ENCODE data around the gene FOXN4.

FOXN4 gene

DNA sequence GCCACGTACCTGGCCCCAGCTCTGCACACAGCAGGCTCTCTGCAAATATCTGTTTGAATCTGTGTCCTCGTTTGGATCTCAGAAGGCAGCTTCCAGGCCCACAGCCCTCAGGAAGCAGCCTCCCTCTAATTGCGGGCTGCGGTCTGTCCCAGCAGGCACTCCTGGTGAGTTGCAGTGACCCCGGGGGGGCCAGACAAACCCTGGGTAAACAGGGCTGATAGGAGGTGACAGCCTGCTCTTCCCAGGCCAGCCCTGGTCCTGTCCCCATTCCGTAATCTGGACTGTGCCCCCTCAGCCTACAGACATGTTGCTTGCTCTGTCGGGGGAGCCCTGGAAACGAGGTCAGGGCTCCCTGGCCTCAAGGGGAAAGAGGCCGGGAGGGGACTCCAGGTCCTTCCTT, 2.0 kb downstream of the FOXN4 start:
- no peak for DNase-seq (ENCODE audit: low spot score)

DNA sequence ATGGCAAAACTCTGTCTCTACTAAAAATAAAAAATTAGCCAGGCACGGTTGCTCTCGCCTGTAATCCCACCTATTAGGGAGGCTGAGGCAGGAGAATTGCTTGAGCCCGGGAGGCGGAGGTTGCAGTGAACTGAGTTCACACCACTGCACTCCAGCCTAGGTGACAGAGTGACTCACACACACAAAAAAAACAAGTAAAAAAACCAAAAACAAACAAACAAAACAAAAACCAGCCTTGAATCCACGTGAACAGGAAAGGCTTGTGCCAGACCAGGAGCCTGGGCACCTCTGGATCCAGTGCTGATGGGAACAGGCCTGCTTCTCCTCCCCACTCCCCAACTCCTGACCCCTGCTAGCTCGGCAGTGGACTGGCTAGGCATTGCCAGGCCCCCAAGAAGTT, 3.5 kb downstream of the FOXN4 start:
- no peak for DNase-seq (ENCODE audit: low spot score)

DNA sequence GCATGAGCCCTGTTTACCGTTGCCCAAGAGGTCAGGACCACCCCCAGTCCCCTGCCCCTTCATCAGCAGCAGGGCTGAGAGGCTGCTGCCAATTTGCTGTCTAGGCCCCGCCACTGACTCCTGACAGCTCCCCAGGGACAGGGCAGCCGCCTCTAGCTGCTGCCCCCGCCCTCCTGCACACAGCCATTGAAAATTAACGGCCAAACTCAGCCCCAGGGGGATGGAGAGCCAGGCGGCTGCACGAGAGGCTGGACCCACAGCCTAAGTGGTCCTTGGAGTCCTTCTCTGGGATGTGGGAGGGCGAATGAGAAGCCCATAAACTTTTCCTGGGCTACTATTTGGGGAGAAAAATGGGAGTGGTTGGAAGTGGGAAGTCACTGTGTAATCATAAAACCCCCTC, 4.6 kb downstream of the FOXN4 start:
- DNase-seq (ENCODE audit: low spot score): no peak

DNA sequence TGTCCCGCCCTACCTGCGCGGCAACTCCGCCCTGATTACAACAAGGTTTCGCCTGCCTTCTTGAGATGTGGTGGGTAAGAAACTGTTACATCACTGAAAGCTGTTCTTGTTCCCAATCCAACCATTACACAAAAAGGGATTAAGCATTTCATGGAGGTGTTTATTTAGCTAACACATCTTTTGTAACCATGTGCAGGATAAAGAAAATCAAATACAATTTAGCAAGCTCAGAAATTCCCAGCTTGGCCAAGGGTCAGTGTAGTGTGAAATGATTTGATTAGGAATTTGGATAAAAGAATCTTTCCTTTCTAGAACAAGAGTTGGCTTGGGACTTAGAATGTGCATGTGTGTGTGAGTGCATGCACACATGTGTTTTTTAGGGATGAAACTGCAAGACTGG, 6.3 kb downstream of the FOXN4 start:
- no peak for DNase-seq (ENCODE audit: low spot score)

DNA sequence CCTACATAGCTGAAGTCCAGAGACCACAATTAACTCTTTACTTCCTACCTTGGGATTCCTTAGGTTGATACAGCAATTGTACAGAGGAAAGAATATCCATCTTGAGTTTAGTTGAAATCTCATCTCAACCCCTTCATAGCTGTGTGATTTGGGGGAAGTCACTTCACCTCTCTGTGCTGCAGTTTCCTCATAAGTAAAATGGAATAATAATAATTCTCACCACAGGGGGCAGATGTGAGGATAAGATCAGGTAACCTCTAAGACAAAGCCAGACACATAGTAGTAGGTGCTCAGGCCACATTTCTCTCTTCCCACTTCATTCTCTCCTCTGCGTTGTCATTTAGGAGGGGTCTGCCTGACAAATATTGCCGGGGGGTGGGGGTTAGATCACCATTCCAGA, 6.7 kb downstream of the FOXN4 start:
- DNase-seq (ENCODE audit: low spot score): no peak

DNA sequence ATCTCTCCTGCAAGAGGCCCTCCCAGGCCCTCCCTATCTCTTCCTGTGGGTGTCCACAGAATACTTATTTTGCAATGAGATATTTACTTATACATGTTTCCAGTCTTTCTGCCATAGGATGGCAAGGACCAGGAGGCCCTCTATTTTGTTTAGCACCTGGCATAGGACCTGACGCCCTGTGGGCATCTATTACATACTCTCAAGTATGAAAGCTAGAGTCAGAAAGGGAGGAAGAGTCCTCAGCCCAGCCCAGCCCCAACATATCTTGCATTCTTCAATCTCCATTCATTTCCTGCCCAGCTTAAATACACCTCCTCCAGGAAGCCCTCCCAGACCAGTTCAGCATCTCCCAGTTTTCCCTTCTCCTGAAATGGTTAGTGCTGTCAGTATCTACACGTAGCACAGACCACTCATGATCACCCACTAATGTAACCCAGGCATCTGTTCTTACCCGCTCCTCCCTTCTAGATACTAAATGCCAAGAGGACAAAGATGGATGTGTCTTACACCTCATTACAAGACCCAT, 7.4 kb downstream of the FOXN4 start:
- no peak for DNase-seq (ENCODE audit: low spot score)

DNA sequence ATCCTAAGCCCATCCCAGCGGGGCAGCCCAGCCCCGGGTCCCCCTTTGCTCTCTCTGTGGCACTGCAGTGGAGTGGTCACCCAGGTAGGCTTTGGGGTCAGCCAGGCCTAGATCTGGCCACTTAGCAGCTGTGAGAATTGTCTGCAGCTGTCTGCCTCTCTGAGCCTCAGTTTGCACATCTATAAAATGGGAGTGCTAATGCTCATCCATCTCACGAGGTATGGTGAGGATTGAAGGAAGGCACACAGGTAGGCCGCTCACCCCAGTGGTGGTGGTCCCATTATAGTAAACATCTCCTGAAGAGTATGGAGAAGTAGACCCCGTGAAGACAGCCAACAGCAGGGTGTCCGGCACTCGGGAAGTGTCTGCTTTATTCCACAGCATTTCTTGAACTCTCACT, 9.2 kb downstream of the FOXN4 start:
- DNase-seq (ENCODE audit: low spot score): no peak

DNA sequence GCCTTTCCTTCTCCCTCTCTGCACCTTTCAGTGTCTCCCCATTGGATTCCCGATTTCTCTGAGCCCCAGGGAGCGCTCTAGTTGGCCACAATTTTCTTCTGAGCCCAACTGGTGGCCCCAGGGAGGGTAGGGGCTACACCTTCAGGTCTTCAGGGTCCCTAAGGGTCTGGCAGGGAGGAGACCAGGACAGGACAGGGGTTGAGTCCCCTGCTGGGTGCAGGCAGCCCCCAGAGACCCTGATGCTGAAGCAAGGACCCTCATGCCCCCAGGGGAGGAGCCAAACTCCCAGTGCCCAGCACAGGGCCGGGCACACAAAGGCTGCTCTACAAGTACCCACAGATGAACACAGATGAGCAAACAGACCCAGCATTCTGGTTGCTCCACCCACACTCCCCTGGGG, 12.7 kb downstream of the FOXN4 start:
- DNase-seq (ENCODE audit: low spot score): no peak

DNA sequence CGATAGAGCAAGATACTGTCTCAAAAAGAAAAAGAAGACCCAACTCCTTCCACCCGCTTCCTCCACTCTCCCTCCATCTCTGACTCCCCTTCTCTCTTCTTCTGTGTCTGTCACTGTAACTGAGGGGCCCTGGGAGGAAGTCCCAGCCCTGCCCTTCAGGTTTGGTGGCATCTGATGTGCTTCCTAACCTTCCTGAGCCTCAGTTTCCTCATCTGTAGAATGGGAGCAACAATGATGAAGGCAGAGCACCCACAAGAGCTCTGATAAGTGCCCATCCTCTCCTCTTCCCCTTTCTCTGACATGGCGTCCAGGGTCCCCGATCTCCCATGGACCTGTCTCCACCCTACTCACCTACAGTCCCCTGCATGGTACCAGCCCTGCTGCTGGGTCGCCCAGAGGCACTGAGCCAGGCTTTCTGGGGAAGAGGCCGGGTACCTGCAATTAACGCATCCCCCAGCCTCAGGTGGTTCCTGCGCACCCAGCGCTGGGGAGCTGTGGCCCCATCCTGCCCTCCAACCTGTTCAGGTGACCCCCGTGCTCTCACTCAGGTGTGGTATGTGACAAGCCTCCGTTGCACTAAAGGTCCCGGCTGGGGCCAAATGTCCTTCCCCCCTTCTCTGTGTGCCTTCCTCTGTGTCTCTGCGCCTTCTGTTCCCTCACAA, 13.2 kb downstream of the FOXN4 start:
- no peak for DNase-seq (ENCODE audit: low spot score)

DNA sequence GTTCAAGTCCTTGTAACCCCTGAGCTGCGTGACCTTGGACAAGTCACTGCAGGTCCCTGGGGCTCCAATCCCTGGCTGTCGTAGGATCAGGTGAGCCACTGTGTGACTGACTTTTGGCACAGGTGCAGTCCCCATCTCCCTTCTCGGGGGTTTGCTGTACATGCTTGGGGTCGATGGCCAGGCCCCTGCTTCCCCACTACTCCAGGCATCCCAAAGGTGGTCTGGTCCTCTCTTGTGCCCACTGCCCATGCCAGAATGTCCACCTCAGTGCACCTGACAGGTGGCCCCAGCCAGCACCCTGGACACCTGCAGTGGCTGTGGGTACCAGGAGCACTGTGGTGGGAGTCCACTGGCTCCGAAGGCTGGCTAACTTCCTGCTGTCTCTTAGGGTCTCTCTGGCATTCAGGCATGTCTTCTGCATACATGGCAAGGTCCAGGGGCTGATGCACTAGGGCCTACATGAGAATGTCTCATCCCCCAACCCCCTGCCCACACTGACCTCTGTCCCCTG, 14.7 kb downstream of the FOXN4 start:
- no peak for DNase-seq (ENCODE audit: low spot score)

DNA sequence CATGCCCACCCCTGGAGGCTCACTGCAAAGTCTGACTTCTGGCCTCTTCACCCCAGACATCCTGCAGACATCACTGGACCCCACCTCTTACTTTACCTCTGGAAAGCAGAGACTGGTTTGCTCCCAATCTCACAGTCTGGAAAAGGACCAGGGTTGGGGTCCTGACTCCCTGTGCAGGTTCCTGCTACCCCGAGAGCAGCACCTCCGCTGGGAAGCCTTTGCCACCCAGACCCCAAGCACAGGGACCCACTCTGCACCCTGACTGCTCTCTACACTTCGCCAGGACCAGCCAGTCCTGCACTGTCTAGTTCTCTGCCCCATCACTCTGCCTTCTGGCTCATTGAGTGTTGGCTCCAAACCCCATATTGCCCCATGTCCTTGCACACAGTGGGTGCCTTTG, 16.0 kb downstream of the FOXN4 start:
- DNase-seq (ENCODE audit: low spot score): no peak

DNA sequence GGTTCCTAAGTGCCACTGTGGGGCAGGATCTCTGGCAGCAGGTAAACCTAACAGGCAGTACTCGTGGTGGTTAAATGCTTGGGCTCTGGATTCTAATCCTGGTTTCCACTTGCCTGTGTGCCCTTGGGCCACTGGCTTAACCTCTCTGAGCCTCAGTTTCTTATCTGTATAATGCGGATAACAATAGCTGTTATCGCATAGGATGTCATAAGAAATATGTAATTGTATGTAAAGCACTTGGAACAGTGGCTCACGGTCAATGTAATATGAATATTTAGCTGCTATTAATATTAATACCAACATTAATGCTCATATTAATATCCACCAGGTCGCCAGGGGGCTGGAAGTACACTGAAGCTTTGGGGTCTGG, 16.8 kb downstream of the FOXN4 start:
- DNase-seq (ENCODE audit: low spot score): no peak

DNA sequence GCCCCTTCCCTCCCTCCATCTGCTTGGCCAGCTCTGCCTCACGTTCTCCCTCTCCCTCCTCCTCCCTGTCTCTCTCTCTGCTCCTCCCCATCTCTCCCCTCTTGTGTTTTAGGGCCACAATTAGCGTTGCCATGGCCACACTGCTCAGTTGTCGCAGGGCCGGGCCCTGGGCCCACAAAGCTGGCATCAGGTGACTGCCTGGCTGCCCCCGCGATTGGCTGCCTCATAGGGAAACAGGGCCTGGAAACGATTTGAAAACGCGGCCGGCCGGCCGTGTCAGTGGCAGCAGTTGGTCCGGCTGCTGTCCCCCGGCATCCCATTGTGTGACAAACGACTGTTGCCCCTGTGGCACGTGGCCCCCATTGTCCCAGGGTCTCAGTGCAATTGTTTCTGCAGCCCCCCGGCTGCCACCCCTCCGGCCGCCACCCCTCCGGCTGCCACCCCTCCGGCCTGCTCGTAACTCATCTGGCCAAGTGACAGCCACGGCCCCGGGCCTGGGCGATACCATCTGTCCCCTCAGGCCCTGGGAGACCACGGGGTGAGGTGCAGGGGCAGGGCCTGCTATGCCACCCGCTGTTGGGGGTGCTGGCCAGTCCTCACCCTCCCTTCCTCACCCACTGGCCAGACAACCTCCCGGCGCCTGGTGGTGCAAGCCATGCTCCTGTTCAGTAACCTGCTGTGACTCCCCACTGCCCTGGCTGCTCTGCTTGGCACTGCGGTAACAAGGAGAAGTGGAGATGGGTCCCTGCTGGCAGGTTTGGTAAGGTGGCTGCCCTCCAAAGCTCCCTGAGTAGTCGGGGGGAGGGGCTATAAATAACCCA, 17.4 kb downstream of the FOXN4 start:
- peak; percentile 74 for DNase-seq (ENCODE audit: low spot score)

DNA sequence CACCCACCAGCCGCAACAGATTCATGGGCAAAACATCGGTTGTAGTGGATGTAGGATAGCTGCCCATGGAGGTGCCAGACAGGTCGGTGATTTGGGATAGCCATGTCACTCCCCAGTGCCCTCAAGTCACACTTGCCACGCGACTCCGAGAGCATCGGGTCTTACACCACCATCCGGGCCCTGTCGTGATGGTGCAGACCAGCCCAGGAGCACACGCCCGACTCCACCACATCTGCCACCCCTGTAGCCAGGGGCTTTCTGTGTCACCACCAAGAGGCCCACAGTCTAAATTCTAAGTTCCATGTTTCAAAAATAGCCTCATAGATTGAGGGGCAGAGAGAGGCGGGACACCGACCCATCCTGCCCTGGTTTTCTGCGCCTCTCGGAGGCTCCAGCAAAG, 18.0 kb downstream of the FOXN4 start:
- no peak for DNase-seq (ENCODE audit: low spot score)

DNA sequence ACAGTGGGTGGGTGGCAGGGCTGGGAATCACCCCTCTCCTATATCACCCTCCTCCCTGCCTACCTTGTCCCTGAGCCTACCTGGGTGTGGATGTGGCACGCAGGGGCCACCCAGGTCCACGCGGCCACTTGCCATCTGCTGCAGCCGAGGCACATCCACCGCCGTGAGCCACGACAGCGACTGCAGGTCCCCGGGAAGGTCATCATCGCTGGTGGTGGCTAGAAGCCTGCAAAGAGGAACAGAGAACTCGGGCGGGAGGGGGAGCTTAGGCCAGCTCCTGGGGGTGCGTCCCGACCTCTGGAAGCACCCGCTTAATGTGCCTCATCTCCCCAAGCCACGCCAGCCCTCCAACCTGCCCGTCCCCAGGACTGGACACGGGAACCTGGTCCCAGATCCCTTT, 19.0 kb downstream of the FOXN4 start:
- no peak for DNase-seq (ENCODE audit: low spot score)

DNA sequence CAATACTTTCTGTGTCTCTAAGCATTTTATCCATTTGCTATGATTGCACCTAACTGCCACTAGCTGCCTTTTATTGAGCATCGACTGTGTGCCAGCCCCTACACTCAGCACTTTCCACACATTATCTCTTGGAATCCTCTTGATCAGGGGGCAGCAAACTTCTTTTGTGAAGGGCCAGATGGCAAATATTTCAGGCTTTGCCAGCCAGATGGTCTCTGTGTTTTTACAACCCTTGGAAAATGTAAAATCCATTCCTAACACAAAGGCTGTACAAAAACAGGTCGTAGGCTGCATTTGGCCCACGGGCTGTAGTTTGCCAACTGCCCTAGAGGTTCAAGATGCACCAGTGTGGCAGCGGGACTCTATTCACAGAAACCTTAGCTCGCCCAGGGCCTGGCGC, 19.5 kb downstream of the FOXN4 start:
- no peak for DNase-seq (ENCODE audit: low spot score)

DNA sequence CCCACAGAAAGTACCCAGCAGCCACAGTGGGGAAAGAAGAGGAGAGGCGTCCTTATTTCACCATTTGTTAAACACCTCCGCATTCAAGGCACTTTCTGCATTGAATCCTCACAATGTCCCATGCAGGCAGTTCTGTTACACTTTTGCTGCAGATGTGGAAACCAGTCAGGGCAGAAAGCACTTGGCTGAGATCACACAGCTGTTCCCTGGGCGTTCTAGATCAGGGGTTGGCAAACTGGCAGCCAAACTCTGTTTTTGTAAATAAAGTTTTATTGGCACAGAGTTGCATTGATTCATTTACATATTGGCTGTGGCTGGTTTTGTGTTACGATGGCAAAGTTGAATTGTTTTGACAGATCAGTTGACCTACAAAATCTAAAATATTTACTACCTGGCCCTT, 20.1 kb downstream of the FOXN4 start:
- DNase-seq (ENCODE audit: low spot score): no peak

DNA sequence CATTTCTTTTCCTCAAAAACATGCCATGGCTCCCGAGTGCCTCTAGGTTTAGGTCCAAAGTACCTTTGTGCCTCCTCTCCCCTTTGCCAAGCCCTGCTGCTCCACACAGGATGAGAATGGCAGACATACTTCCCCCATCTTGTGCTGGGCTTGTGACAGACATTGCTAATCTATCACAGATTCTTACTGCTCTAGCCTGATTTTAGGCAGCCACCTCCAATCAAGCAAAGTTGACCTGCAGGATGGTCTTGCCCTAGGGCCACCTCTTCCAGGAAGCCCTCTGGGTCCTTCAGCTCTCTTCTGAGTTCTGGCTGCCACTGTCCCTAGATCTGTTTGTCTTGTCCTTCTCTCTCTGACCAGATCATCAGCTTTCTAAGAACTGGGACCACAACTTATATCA, 20.5 kb downstream of the FOXN4 start:
- DNase-seq (ENCODE audit: low spot score): no peak

DNA sequence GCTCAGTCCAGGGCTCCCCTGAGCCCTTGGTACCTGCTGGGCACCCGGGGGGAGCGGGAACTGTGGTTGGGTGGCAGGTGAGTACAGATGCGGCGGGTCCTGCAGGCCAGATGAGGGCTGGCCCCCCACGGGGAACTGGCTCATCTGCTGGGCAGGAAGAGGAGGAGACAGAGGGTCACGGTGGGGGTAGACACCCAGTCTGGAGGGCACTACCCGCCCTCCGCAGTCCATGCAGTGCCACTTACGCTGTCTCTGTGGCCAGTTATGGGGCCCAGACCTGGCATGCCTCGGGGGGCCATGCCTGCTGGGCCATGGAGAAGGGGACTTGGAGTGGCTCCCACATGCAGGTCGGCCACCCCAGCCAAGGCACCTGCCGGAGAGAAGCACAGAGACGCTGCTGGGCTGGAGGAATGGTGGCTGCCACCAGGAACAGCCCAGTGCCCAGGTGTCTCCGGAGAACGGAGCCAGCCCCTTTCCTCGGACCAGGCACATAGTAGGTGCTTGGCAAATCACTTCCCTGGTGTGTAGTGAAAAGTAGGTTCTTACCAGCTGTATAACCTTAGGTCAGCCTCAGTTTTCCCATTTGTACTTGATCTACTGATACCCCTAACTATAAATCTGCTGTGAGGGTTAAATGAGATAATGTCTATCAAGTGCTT, 21.1 kb downstream of the FOXN4 start:
- DNase-seq (ENCODE audit: low spot score): no peak

DNA sequence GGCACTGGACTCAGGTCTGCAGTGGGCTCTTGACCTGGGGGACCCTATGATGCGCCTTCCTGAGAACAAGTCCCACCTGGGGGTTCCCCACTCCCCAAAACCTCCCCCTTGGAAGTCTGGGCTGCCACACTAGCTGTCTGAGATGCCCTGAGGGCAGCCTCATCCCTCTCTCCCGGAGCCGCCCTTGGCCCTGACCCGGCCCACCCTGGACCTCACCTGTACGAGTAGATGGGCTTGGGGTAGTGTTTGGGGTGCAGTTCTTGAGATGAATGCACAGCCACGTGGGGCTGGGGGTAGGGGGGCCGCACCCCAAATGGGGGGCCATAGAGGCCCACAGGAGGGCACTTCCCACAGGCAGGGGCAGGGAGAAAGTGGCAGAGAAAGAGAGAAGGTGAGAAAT, 21.9 kb downstream of the FOXN4 start:
- DNase-seq (ENCODE audit: low spot score): no peak

DNA sequence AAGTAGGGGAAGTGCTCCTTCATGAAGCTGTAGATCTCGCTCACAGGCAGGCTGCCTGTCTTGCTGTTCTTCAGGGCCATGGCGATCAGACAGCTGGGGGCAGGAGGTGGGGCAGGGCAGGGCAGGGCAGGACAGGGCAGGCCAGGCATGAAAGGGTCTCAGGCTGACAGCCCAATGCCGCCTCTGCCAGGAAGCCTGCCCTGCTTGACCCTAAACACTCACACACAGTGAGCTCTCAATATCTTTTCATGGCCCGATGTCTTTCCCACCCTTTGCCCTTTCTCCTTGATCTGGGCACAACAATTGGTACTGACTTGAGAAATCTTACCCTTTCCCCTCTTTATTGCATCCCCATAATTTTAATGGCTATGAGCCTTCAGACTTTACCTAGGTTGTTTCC, 22.4 kb downstream of the FOXN4 start:
- DNase-seq (ENCODE audit: low spot score): no peak

DNA sequence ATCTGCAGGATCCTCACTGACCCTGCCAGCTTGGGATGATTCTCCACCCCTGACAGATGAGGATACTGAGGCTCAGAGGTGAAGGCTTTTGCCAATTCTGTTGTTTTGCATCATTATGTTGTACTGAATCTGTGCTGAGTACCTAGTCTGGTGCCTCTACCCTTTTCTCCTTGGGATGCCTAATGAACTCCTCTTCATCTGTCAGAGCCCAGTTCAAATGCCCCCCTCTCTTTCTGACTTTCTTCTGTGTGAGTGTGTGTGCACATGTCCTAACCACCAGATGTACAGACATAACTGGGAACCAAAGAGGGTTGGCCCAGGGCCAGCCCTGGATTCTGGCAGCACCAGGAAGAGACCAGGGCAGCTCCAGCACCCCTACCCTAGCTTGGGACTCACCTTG, 22.8 kb downstream of the FOXN4 start:
- DNase-seq (ENCODE audit: low spot score): no peak

DNA sequence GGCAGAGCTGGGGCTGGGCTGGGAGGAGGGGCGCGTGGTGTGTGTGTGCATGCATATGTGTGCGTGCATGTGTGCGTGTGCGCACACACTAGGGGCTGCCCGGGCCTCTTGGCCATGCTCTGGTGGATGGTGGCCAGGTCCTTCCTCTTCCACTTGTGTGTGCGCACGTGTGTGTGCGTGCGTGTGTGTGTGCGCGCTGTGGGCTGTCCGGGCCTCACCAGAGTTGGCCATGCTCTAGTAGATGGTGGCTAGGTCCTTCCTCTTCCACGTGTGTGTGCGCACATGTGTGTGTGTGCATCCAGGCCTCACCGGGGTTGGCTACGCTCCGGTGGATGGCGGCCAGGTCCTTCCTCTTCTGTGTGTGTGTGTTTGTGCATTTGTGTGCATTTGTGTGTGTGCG, 24.7 kb downstream of the FOXN4 start:
- DNase-seq (ENCODE audit: low spot score): no peak
